HG03354 (cell line): Measurements from ENCODE around the gene OR2W1.
A peak's percentile ranks its signal among the peaks of the same experiment; 100 is the strongest.

Source experiments
- ATAC-seq: cut with Tn5 transposase; IDR thresholded peaks from one replicate; pipeline ENCODE4 v1.9.1; 2021; ENCODE audit warnings: mild to moderate bottlenecking; ENCODE audit not compliant: unreplicated experiment, poor library complexity, severe bottlenecking

Gene OR2W1, protein sequence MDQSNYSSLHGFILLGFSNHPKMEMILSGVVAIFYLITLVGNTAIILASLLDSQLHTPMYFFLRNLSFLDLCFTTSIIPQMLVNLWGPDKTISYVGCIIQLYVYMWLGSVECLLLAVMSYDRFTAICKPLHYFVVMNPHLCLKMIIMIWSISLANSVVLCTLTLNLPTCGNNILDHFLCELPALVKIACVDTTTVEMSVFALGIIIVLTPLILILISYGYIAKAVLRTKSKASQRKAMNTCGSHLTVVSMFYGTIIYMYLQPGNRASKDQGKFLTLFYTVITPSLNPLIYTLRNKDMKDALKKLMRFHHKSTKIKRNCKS

DNA sequence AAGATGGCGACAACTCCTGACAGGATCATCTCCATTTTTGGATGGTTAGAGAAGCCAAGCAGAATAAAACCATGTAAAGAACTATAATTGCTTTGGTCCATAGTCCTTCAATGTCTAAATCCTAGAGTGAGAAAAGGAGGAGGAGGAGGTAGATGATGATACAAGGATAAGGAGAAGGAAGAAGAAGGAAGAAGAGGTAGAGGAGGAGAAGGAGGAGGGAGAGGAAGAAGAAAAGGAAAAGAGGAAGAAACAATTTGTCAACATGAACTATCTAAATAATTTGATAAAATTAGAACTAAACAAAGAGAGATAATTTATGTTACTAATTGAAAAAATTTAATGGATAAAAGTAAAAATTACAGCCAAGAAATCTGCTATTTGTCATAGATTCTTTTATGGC, at the start of gene OR2W1:
OR2W1 (minus strand) TSS at position 101 of the 400 bp plus-strand sequence; CDS start at position 101, 0 bp downstream.
- no peak for ATAC-seq

DNA sequence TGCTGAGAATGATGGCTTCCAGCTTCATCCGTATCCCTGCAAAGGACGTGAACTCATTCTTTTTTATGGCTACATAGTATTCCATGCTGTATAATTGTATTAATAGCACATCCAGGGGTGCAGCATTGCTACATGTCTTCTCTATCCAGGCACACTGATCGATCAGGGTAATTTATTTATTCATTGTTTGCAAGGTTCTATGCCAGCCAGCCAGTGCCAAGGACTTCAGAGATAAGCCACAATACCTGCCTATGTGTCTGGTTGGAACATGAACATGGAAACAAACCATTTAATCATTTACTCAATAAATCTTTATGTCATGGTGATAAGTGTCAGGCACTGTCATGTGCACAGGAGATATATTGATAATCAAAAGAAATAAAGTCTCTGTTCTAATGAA, 48.0 kb upstream of the OR2W1 start:
- no peak for ATAC-seq

DNA sequence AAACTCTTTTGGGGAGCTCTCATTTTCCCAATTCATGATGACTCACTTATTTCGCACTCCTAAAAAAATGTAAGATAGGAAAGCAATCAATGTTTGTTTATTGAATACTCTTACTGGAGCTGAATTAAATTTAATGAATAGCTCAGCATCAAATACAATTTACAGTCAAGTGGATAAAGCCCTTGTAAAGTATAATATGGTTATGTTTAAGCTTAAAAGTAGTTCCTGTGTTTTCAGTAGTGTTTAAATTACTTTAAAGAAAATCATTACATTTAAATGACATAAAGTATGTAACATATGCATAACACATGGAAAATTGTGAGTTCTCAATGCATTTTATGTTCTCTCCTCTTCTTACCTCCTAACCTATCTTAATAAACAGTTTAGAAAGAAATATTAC, 42.2 kb upstream of the OR2W1 start, which contains the start of gene OR2B3:
OR2B3 (minus strand) TSS at position 101 of the 400 bp plus-strand sequence; CDS start at position 36, 65 bp downstream.
- ATAC-seq: no peak

DNA sequence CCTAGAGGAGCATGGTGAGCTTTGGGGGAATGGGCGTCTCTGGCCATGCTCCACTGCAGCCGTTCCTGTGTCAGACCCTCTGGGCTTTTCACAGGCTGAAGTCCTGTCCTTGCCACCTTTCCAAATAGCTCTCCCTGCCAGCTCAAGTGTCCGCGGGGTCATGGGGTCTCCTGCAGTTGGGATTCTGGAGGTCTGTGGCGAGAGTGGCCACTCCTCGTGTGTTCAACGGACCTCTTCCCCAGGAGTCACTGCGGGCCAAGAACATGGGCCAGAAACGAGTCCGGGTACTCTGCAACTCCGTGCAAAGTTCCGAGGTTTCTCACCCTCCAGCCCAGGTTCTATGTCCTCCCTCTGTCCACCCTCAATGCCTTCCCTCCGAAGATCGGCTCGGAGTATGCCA, 37.5 kb upstream of the OR2W1 start:
- no peak for ATAC-seq

DNA sequence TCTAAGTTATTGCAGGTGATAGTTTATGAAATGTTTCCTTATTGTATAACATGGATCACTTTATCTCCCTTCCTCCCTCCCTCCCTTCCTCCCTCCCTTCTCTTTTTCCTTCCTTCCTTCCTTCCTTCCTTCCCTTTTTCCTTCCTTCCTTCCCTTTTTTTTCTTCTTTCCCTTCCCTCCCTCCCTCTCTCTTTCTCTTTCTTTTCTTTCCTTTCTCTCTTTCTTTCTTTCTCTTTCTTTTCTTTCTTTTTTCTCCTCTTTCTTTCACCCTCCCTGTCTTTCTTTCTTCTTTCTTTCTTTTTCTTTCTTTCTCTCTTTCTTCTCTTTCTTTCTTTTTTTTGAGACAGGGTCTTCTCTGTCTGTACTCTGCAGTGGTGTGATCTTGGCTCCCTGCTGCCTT, 36.3 kb upstream of the OR2W1 start:
- no peak for ATAC-seq

DNA sequence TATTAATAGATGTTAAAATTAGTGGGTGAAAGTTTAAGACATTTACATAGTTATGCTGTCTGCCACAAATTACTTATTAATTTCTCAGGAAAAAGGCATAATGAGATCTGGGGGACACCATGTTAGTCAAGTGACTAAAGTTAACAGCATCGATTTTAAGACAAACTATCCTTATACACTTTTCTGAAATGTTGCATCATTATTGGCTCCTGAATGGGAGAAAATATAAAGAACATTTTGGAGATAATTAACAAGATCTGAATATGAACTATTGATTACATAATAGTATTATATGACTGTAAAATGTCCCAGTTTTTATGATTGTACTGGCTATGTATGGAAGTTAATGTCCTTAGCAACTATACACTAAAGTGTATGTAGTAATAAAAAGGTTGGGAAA, 34.2 kb upstream of the OR2W1 start:
- no peak for ATAC-seq

DNA sequence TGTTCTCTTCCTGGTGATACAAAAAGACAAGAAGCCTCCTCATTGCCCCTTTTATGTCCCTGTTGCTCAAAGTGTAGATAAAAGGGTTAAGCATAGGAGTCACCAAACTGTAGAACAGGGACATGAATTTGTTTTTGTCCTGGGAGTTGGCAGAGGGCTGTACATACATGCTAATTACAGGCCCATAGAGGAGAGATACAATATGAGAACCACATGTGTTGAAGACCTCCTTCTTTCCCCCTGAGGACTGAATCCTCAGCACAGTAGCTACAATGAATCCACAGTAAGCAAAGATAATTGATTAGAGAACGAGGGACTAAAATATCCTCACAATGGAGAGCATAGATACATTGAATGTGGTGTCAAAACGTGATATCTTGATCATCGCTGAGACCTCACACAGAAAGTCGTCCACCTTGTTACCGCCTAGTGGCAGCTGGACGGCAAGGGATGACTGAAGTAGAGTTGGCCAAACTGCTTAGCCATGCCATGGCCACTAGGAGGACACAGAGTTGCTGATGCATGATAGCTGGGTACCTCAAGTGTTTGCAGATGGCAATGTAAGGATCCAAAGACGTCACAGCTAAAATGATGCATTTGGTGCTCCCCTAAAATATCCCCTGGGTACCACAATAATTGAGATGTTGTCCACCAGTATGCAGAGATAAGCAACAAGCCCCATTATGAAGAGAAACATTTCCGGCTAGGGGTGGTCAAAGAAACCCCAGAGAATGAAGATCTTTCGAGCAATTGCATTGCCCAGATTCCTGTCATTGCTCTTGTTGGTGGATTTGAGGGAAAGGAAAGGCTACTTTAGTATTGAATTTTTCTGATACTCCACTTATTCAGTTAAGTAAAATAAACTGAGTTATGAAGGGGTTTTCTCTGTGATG, 27.1 kb upstream of the OR2W1 start:
- peak; percentile 55 for ATAC-seq

DNA sequence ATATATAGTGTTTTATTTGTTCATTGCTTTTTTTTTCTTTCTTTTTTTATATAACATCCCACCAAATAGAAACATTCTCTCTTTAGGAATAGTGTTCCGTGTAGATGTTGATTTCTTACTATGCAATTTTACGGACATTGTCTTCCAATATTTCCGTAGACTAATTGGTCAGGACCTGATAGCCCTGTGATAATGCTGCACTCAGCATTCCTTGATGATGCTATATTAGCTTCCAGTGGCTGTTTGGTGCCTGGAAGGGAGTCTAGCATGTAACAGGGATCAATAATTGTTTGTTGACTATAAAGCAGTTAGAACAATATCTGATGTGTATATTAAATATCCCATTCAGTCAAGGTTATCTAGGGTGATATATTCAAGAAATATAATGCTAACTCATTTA, 6.7 kb upstream of the OR2W1 start:
- no peak for ATAC-seq

DNA sequence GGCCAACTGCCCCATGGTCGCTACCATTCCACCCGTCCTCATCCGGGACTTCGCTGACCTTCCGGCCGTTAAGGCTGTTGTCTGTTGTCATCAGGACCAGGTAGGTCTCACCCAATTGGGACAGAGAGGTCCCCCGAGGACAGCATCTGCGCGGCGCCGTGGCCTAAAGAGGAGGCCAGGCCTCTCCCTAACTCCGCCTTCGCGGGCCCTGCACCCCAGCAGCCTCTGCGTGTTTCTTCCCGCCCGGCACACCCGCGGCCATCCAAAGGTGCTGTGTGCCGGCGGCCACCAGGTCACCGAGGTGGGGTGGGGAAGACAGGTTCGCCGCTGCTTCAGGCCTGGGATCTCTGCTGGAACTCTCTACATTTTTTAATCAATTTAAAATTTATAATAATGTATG, 9.0 kb downstream of the OR2W1 start:
- ATAC-seq: no peak

DNA sequence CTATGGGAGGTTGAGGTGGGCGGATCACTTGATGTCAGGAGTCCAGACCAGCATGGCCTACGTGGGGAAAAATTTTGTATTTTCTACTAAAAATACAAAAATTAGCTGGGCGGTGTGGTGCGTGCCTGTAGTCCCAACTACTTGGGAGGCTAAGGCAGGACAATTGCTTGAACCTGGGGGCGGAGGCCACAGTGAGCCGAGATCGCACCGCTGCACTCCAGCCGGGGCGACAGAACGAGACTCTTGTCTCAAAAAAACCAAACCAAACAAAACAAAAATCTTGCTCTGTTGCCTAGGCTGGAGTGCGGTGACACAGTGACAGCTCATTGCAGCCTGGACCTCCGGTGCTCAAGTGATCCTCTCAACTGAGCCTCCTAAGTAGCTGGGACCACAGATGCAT, 16.2 kb downstream of the OR2W1 start:
- ATAC-seq: no peak

DNA sequence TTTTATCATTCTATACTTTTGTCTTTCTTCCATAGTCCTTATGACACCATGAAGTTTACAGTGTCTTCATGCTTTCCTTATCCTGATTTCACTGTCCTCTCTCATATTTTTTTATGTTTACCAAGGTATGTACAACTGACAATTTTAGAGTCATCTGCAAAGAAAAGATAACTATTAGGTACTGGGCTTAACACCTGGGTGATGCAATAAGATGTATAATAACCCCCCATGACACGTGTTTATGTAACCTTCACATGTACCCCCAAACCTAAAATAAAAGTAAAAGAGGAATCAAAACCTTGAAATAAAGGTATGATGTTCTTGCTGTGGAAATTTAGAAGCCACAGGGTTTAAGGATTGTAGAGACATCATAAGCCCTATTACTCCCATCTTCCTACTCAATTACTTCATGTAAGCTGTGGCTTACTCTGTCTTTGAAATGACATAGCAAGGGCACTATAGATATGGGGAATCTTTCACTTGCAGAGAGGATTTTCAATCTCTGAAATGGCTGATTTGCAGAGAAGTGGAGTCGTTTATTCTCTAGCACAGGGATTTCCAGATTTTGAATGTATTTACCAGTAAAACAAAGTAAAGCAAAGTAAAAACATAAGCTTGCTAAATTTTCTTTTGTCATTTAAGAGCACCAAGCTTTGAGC, 18.9 kb downstream of the OR2W1 start:
- no peak for ATAC-seq

DNA sequence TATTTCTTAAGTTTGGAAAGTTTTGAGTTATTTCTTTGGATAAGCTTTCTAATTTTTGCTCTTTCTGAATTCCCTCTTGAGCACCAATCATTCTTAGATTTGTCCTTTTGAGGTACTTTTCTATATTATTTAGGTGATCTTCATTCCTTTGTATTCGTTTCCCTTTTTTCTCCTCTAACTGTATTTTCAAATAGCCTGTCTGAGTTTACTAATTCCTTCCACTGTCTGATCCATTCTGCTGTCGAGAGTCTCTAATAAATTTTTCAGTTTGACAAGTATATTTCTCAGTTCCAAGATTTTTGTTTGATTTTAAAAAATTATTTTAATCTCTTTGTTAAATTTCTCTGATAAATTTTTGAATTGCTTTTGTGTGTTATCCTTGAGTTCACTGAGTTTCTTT, 23.5 kb downstream of the OR2W1 start:
- no peak for ATAC-seq

DNA sequence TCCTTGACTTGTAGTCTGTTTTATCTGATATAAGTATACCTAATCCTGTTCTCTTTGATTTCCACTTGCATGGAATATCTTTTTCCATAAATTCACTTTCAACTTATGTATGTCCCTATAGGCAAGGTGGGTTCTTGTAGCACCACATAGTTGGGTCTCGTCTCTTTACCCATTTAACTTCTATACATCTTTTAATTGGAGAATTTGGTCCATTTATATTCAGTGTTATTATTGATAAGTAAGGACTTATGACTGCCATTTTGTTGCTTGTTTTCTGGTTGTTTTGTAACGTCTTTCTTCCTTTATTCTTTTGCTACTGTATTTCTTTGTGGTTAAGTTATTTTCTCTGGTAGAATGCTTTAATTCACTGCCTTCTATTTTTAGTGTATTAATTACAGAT, 25.3 kb downstream of the OR2W1 start:
- ATAC-seq: no peak

DNA sequence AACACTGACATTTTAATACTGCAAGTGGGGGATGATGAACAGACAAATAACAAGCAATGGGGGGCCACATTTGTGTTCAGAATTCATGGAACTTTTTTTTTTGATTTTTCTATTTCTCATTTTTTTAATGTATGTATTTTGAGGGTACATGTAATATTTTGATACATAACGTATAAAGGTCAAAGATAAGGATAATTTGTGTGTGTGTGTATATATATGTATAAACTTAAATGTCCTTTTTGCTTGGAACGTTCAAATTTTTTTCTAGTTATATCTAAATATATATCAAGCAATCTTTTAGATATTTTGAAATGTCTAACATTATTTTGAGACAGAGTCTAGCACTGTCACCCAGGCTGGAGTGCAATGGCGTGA, 27.6 kb downstream of the OR2W1 start:
- no peak for ATAC-seq

DNA sequence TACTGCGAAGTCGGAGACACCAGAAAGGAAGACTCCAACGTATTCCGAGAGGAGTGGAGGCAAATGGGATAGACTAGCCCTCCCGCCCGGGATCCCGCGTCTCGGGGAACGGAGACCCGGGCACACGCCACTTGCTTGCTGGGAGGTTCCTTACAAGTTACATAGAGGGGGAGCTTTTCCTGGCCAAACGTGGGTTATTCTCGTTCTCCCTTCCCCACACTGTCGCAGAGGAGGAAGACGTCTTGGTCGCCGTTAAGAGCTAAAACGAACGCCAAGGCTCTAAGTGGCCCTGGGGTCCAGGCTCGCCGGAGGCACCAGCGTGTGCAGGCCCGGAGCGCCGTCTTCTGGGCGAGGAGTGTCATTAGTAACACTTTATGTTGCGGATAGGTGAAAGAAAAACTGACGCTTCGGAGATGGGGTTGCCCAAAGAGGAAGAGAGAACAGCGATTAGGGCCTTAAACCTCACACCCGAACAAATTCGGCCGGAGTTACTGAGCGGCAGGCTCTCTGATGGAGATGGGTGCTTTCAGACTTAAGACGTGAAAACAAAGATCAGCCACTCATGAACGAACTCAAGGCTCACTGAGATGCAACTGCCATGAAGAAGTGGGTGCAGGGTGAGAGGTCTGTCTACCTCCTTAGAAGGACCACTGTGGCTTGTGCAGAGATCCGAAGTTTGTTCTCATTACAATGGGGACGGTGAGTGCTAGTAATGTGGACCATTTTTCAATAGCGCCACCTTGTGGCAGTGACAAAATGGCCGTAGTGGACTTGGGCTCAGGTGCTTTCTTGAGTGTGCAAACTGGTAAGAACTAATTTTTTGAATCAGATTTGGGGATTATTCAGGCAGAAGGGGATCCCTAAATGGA, 28.2 kb downstream of the OR2W1 start:
- ATAC-seq: peak; percentile 83

DNA sequence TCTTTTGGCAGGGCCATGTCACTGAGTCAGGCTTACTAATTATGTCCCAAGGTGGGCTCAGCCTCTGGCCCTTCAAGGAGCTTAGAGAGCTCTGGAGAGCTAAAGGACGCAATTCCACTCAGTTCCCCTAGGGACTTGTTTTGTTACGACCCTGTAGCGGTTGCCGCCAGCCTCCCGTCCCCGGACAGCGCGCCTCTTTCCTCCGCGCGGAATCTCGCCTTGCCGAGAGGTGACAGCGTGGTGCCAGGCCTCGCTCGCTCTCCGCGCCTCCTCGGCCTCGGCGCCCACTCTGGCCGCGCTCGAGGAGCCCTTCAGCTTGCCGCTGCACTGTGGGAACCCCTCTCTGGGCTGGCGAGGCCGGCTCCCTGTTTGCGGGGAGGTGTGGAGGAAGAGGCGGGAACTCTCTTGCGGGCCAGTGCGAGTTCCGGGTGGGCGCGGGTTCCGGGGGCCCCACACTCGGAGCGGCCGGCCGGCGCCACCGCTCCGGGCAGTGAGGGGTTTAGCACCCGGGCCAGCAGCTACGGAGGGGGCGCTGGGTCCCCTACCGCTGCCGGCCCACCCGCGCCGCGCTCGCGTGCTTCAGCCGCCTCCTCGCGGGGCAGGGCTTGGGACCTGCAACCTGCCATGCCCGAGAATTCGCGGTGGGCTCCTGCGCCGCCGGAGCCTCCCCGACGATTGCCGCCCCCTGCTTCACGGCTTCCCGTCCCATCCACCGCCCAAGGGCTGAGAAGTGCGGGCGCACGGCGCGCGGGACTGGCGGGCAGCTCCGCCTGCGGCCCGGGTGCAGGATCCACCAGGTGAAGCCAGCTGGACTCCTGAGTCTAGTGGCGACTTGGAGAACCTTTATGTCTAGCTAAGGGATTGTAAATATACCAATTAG, 30.0 kb downstream of the OR2W1 start:
- no peak for ATAC-seq

DNA sequence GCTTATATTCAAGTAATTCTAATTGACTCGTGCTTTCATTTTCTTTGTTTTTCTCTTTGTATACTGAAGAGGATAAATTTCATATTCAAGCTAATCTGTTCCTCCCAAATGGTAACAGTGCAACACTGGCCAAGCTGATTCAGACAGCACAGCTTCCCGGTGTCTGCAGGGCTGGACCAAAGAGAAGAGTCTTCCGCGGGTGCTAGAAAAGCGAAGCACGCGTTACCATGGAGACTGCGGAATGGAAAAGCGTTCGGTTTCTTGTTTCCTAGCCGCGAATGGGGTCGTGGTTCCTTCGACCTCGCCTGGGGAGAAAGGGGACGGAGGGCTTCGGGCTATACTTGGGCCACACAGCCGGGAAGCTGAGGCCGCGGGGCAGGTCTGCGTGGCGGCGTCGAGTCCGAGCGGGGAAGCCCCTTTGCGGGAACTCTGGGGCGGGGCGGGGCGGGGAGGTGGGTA, 33.7 kb downstream of the OR2W1 start:
- no peak for ATAC-seq

DNA sequence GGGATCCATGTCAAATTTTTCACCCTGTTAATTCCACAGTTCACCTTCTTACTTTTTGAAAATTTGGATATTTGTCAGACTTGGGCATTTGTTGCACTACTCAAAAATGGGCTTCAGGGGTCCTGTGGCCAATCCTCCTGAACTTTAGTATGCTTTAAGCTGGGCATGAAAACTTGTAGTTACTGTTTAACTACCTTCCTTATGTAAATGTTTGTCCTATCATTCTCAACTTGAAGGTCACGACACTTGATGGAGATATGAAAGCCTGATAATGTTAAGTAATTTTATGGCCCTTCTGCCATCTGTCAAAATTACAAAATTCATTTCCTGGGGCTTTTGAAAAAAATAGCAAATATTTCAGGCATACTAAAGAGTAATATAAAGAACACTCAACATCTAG, 35.6 kb downstream of the OR2W1 start:
- ATAC-seq: no peak

DNA sequence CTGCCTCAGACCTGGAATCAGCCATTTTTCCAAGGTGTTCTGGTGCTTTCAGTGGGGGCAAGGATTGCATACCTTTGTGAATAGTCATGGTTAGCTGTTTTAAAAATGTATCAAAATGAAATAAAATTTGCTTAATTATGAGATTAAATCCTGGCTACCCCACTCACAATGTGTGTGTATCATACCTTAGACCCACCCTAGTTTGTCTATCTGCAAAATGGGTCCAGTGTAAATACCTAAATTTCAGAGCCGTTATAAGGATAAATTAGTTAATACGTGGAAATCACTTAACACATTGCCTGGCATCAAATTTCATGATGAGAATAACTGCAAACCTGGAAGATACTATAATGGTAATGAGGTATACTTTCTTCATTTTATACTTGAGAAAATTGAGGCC, 36.9 kb downstream of the OR2W1 start:
- ATAC-seq: no peak
